Measurements from ENCODE around the gene LMO3. TPM values are rescaled to one million over a fixed set of nuclear protein-coding genes. Genes with fewer than 3 reads are reported as not detected.

LMO3 gene
- total and polyA plus RNA-seq, 2 of the 13 experiments (the other 11 are each of a cell fraction or from before 2014, with no cell fraction given): not detected

- H3K4me1 ChIP-seq (ENCODE audit: insufficient read depth, low read length): no peaks in the 10 kb centered on the region
- no peaks in the 10 kb centered on the region for H3K27me3 ChIP-seq (ENCODE audit: control insufficient read depth in 1 of 2, insufficient read depth in 2 of 2, low read length in 2 of 2)
- no peaks in the 10 kb centered on the region for H4K20me1 ChIP-seq (ENCODE audit: insufficient read depth, low read length)
- H3K36me3 ChIP-seq (replicated peaks in 1 of 2; ENCODE audit: control insufficient read depth in 1 of 2, insufficient read depth in 2 of 2, low read length in 2 of 2): no peaks in the 10 kb centered on the region
- no peaks in the 10 kb centered on the region for H3K9me3 ChIP-seq (ENCODE audit: low read length)
- ATAC-seq (no peak), FAIRE-seq (no peak), DNase-seq (ENCODE audit: low spot score) (no peak)
- no TSS peak for BruUV-seq (replicated peaks)
- intact Hi-C loops (cut with micrococcal nuclease; ENCODE audit: unreplicated experiment) (no loop called here), in situ Hi-C loops (cut with HindIII; ENCODE audit: extremely low pct_ligation_motif_present, low pct_unique_long_range_greater_than_20kb) (no loop called here)
- H3K79me2 ChIP-seq (ENCODE audit: insufficient read depth, low read length): no peaks in the 10 kb centered on the region
- CTCF ChIA-PET (ENCODE audit: low intra/inter-chr PET ratio, low total read pairs): no interaction called here
- POLR2A ChIA-PET: no interaction called here
- 3% methylated on average over 1 of the region's 1 CpG for WGBS (ENCODE audit: low lambda C conversion rate)
- no peak overlapping the region for H3K27ac ChIP-seq (ENCODE audit: extremely low read length, insufficient read depth, low read length)
- H2AFZ ChIP-seq (ENCODE audit: low read length): no peak overlapping the region
- no peak overlapping the region for H3K4me3 ChIP-seq (replicated peaks in 1 of 3; ENCODE audit: insufficient read depth in 1 of 3, low read depth in 2 of 3, low read length in 3 of 3)
- H3K9ac ChIP-seq (ENCODE audit: insufficient read depth, low read depth, low read length): no peak overlapping the region
- no peak overlapping the region for H3K4me2 ChIP-seq (ENCODE audit: low read depth, low read length)
- TF ChIP-seq ZBTB26 (CRISPR knock-in tag; IDR thresholded peaks at IDR 0.05; ENCODE audit: borderline replicate concordance) (no peak), ZNF414 (CRISPR knock-in tag; IDR thresholded peaks at IDR 0.05) (no peak), ZNF609 (CRISPR knock-in tag; IDR thresholded peaks at IDR 0.05; ENCODE audit: borderline replicate concordance) (no peak), ZC3H4 (CRISPR knock-in tag; IDR thresholded peaks at IDR 0.05; ENCODE audit: borderline replicate concordance) (no peak), RELA (CRISPR knock-in tag; IDR thresholded peaks at IDR 0.05) (no peak), ZNF784 (CRISPR knock-in tag; IDR thresholded peaks at IDR 0.05; ENCODE audit: borderline replicate concordance) (no peak), ZNF513 (CRISPR knock-in tag; conservative IDR thresholded peaks at IDR 0.05) (no peak), ZXDC (CRISPR knock-in tag; IDR thresholded peaks at IDR 0.05) (no peak), DNMT3B (CRISPR knock-in tag; conservative IDR thresholded peaks at IDR 0.05) (no peak), FOXC1 (CRISPR knock-in tag; IDR thresholded peaks at IDR 0.05; ENCODE audit: borderline replicate concordance) (no peak), GATAD1 (CRISPR knock-in tag; IDR thresholded peaks at IDR 0.05) (no peak), REPIN1 (CRISPR knock-in tag; IDR thresholded peaks at IDR 0.05; ENCODE audit: borderline replicate concordance, low read depth) (no peak), JUN (CRISPR knock-in tag; IDR thresholded peaks at IDR 0.05) (no peak)
These were observed 21.0 kb upstream of the LMO3 start for GRCh38 chr12:16626991-16627390.

Measured in HepG2 (cell line).